ENCODE measurements around the gene EHMT1. TPM values are rescaled to one million over a fixed set of nuclear protein-coding genes. Genes with fewer than 3 reads are reported as not detected.

The EHMT1 gene
- total RNA-seq, 1 experiment from 2014 or later, result 112 TPM

DNA sequence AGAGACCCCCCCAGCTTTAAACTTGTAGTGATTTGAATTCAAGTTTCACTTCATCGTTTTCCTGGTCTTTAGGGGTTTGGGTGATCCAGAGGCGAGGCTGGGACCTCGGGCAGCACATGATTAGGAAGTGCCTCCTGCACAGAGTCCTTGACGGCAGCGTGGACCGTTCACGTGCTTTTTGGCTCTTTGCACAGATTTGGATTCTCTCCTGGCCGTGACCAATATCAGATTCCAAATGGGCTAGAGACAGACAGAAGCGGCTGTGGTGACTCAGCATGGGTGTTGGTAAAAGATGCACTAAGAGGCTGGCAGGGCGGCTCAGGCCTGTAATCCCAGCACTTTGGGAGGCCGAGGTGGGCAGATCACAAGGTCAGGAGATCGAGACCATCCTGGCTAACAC lies 141.6 kb downstream of the EHMT1 start:
- Histone ChIP-seq H2BK15ac (ENCODE audit: low read depth, low read length) (no peak overlapping the region), H3K4ac (ENCODE audit: low read depth, low read length) (no peak overlapping the region), H3K27me3 (ENCODE audit: insufficient read depth, low read length) (no peaks in the 10 kb centered on the region), H2BK120ac (ENCODE audit: low read depth, low read length, poor library complexity, severe bottlenecking) (no peak overlapping the region), H2BK20ac (ENCODE audit: low read depth, low read length, poor library complexity, severe bottlenecking) (no peak overlapping the region), H4K8ac (replicated peaks; ENCODE audit: insufficient read length, low read depth, low read length) (no peak overlapping the region), H2AK5ac (ENCODE audit: insufficient read length, low read length) (no peak overlapping the region), H3T11ph (ENCODE audit: low read length) (no peak overlapping the region), H4K91ac (ENCODE audit: insufficient read length, low read depth, low read length) (no peak overlapping the region), H4K5ac (ENCODE audit: insufficient read length, low read depth, low read length) (no peak overlapping the region), H3K27ac (ENCODE audit: insufficient read length, low read depth, low read length) (no peak overlapping the region), H3K4me2 (ENCODE audit: insufficient read depth, insufficient read length, low read length) (no peak overlapping the region), H3K23ac (ENCODE audit: insufficient read length, low read depth, low read length) (no peak overlapping the region), H3K4me1 (ENCODE audit: insufficient read depth, low read length) (no peaks in the 10 kb centered on the region), H3K18ac (ENCODE audit: insufficient read length, low read depth, low read length) (no peak overlapping the region), H3K9ac (ENCODE audit: extremely low read depth, insufficient read length, low read length) (no peak overlapping the region), H2AFZ (ENCODE audit: low read length) (no peak overlapping the region), H3K79me1 (ENCODE audit: insufficient read depth, low read depth, low read length, poor library complexity, severe bottlenecking) (no peaks in the 10 kb centered on the region), H3K14ac (ENCODE audit: insufficient read depth, low read length) (no peak overlapping the region), H3K23me2 (ENCODE audit: insufficient read length, low read depth, low read length, poor library complexity, severe bottlenecking) (no peaks in the 10 kb centered on the region), H3K79me2 (ENCODE audit: insufficient read depth, low read length) (no peaks in the 10 kb centered on the region), H2BK5ac (ENCODE audit: insufficient read length, low read length) (no peak overlapping the region), H3K56ac (ENCODE audit: insufficient read length, low read depth, low read length) (no peak overlapping the region), H4K20me1 (ENCODE audit: control insufficient read depth, insufficient read depth, insufficient read length) (no peaks in the 10 kb centered on the region), H2BK12ac (ENCODE audit: insufficient read length, low read depth, low read length) (no peak overlapping the region), H3K9me3 (ENCODE audit: control insufficient read depth, low read depth, low read length) (no peaks in the 10 kb centered on the region)
- H3K27ac Mint-ChIP-seq, result peak overlapping the region in 2 of 3 experiments; percentile 76 to 86; a peak in 4 of 7 replicates
- no peak overlapping the region for H3K4me3 Mint-ChIP-seq
- TF ChIP-seq, protein P1, sequence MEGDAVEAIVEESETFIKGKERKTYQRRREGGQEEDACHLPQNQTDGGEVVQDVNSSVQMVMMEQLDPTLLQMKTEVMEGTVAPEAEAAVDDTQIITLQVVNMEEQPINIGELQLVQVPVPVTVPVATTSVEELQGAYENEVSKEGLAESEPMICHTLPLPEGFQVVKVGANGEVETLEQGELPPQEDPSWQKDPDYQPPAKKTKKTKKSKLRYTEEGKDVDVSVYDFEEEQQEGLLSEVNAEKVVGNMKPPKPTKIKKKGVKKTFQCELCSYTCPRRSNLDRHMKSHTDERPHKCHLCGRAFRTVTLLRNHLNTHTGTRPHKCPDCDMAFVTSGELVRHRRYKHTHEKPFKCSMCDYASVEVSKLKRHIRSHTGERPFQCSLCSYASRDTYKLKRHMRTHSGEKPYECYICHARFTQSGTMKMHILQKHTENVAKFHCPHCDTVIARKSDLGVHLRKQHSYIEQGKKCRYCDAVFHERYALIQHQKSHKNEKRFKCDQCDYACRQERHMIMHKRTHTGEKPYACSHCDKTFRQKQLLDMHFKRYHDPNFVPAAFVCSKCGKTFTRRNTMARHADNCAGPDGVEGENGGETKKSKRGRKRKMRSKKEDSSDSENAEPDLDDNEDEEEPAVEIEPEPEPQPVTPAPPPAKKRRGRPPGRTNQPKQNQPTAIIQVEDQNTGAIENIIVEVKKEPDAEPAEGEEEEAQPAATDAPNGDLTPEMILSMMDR (conservative IDR thresholded peaks at IDR 0.05), result no peak
- no peaks in the 10 kb centered on the region for H3K9me3 Mint-ChIP-seq
- DNase-seq, result no peak
- no peaks in the 10 kb centered on the region for H3K27me3 Mint-ChIP-seq (ENCODE audit: low read depth)
- H3K36me3 Mint-ChIP-seq (ENCODE audit: insufficient read depth in 1 of 3, low read depth in 3 of 3), result peaks cover 49 to 80% (median 79%) of the 10 kb centered on the region in 3 experiments; a peak in 6 of 7 replicates
- no CpG with 5 or more reads among the region's 12 CpGs for WGBS (ENCODE audit: extremely low coverage, insufficient read length, low lambda C conversion rate)
- peaks cover 11 to 13% of the 10 kb centered on the region in 2 experiments for H3K4me1 Mint-ChIP-seq

All from H9 (cell line).